NCI-H1417 (cell line): Measurements from ENCODE around the gene SLFN12.
A peak's percentile ranks its signal among the peaks of the same experiment; 100 is the strongest.
"Not testable (repeated sequence)": the region's sequence is repeated elsewhere in the genome, so short reads cannot be mapped to it uniquely, and the experiment has no call there.

Experiments used
- DNase-seq, 3 experiments: peaks; one replicate each; lab custom pipeline; 2025; lab: John Stamatoyannopoulos, UW

Gene SLFN12

DNA sequence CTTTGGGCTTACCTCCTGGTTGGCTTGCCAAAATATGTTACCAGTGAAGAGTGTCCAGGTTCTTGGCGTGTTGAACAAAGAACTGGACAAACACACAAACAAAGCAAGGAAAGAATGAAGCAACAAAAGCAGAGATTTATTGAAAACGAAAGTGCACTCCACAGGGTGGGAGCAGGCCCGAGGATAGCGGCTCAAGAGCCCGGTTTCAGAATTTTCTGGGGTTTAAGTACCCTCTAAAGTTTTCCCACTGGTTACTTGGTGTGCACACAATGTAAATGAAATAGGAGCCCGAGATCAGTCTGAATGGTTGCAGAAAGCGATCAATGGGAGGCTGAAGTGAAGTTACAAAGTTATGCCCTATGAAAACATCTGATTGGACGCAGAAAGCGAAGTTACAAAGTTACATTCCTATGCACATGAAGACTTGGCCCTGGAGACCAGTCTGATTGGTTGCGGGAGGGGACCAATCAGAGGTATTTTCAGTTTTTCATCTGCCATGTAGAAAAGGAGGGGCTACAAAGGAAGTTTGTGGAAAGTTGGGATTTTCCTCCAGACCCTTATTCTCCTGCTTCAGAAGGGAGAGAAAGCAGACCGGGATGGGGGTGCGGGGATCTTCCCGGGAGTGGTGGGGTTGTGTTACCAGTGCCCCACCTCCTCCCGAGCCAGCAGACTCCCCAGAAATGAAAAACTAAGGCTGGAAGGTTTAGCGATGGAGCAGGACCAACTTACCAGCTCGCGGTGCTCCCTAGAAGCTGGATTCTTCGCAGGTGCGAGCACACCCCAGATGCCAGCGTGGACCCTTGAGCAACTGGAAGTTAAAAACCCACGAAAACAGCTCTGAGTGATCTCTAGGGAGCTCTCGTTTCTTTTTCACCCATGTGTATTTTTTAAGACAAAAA, at the start of gene SLFN12:
Gene SLFN12 (minus strand): TSS at position 325 of the 899 bp plus-strand sequence. CDS start 9,472 bp downstream, outside the sequence.
- DNase-seq: no peak

DNA sequence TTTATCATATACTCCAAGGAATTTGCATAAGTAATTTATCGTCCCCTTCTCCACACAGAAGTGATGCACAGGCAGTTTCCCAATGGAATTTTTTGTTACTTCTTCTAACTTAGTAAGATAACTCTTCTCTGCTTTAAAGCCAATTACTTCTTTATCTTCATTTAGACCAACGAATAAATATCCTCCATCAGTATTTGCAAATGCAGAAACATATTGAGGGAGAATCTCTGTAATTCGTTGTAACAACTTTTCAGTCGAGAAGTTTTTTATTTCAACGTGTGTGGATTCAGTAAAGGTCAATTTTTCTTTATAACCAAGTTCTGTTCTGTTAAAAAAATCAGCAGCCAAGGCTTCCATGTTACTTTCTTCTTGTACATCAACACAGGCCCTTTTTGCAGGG, 47.0 kb upstream of the SLFN12 start:
- DNase-seq: no peak

DNA sequence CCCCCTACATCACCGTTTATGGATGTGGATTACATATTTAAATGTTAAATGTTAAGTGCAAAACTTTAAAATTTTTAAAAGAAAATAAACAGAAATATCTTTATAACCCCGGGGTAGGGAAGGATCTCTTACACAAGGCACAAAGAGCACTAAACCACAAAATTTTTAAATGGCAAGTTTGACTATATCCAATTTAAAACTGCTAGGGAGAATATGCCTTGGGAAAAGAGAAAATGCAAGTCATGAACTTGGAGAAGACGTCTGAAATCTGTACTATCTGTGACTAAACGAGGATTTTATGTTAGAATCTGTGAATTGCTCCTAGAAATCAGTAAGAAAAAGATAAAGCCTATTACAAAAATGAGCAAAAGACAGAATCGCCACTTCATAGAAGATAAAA, 44.9 kb upstream of the SLFN12 start:
- no peak for DNase-seq

DNA sequence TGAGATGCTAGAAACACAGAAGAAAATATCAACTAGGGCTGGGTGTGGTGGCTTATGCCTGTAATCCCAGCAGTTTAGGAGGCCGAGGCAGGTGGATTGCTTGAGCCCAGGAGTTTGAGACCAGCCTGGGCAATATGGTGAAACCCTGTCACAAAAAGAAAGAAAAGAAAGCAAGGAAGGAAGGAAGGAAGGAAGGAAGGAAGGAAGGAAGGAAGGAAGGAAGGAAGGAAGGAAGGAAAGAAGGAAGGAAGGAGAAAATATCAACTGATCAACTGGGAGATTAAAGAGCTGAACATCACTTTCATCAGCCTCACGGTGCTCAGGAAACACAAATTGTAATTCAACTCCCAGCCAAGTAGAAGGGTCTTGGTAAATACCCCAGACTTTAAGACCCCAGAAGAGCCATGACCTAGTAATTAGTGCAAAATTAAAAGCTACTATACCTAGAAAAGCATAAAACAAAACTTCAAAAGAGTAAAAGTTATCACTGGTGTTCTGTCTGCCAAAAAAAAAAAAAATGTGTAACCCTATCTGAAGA, 44.1 kb upstream of the SLFN12 start:
- no peak for DNase-seq

DNA sequence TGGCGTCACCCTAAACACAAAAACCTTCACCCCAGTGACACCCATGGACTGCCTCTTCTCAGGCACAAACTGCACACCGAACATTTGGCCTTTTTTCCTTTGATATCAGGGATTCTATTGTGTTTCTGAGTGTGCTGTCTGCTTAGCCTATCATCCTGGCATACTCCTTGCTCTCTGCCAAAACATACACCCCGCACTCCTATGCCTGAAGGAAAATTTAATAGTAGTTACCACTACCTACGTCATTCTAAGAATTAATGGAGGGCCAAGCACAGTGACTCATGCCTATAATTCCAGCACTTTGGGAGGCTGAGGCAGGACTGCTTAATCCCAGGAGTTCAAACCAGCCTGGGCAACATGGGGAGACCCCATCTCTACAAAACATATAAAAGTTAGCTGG, 36.2 kb upstream of the SLFN12 start:
- DNase-seq: no peak

DNA sequence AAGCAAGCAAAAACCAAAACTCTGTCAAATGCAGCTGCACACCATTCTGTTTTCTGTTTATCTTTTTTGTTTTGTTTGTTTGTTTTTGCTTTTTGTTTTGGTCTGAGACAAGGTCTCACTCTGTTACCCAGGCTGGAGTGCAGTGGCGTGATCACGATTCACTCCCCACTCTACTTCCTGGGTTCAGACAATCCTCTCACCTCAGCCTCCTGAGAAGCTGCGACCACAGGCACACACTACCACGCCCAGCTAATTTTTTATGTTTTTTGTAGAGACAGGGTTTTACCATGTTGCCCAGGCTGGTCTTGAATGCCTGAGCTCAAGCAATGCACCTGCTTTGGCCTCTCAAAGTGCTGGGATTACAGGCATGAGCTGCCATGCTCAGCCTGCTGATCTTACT, 35.5 kb upstream of the SLFN12 start:
- DNase-seq: no peak

DNA sequence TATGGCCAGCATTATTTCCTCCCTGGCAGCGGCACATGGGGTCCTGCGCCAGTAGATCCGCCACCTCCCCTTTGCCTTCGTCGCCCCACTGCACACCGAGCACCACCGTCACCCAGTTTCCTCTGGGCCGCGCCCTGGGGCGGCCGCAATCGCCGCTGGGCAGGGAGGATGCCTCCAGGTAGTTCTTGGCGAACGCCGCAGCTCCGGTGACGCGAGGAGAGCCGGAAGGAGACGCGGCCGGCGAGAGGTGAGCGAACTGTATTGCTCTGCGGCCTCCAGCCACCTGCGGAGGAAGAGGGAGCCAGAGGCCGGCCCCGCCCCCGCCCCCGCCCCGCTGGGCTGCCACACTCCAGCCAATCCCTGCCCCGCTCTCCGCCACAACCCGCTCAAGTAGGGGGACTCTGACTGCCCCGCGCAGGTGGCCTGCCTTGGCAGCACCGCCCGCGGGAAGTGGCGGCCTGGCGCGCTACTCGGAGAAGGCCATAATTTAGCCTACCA, 28.1 kb upstream of the SLFN12 start:
- DNase-seq: peak in 1 of 3 experiments; percentile 62

DNA sequence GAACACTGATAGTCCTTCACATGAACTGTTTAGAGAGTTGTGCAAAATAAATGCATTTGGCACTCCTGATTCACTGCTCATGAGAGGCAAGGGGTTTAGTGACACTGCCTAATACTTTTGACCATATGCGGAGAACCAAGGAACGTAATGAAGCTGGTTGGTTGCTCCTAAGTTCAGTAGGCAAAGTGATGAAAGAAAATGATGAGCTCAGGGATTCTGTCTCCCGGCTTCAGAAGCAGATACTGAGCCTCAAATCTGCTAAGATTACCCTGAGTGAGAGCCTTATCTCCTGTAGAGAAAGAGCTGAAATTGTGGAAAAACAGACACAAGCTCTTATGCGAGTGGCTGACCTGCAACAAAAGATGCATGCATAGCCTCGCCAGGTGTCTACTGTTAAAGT, 21.7 kb upstream of the SLFN12 start:
- DNase-seq: not testable (repeated sequence)

DNA sequence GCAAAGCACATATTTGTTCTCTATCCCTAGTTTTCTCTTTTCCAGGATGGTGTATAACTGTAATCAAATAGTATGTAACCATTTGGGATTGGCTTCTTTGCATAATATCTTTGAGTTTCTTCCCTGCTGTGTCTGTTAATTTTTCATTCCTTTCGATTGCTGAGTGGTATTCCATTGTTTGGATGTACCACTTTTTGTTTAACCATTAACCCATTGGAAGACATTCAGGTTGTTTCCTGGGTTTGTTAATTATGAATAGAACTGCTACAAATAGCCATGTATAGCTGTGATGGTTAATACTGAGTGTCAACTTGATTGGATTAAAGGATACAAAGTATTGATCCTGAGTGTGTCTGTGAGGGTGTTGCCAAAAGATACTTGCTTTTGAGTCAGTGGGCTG, 20.9 kb upstream of the SLFN12 start:
- DNase-seq: no peak

DNA sequence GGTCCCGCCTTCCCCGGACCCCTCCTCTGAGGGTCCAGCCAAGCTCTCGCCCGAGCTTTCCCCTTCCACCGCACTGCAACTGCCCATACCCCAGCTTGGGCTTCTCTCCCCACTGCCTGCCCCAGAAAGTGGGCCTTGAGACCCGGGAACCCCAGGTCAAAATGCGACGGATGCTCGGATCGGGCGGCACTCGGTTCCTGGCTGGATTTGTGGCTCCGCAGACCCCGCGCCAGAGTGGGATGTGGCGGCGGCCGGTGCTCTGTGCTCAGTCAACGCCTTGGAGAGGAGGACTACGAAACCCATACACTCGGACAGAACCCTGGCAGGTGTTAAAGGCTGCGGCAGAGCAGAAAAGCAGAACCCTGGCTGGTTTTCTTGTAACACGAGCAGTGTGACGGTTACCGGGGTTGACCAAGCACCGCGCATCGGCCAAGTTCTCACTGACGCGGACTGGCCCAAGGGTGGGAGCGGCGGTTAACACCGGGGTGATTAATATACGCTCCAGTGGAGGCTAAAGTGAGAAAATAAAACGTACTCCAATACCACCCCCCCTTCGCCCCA, 17.2 kb upstream of the SLFN12 start:
- DNase-seq: no peak

DNA sequence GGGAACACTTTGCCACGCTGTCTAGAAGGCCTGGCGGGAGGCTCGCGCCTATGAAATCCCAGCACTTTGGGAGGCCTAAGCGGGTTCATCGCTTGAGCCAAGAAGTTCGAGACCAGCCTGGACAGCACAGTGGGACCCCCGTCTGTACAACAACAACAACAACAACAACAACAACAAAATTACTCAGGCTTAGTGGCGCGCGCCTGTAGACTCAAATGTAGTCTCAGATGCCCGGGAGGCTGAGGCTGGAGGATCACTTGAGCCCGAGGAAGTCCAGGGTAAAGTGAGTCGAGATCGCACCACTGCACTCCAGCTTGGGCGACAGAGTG, 16.6 kb upstream of the SLFN12 start:
- DNase-seq: no peak

DNA sequence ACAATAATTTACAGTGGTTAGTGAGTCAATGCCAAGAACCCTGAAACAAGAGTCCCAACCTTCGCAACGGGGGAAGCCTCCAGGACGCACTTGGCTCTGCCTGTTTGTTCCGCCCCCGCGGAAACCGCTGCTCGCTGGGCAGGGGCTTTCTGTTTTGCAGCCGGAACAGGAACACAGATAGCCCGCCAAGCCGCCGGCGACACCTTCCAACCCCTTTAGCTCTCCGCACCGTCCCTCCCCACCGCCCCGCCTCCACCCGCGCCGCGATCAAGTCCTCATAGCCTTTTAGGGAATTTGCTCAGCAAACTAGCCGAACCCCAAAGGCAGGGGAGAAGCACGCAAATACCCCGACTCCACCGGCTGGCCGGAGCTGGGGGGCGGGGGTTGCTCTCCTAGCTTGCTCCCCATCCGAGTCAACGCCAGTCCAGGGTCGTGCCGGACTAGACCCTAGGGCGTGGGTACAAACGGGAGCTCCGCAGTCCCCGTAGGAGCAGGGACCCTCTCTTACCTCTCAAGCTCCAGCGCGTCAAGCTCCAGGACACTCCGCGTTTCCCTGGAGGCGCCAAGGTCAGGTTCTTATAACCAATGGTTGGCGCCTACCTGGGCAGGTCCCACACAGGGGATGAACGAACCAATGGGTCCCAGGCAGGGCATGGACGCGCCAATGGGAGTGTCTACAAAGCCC, 16.1 kb upstream of the SLFN12 start, which contains the start of gene SLFN13:
Gene SLFN13 (minus strand): TSS at position 553 of the 685 bp plus-strand sequence. CDS start 3,086 bp downstream, outside the sequence.
- DNase-seq: peak in 1 of 3 experiments; percentile 20

DNA sequence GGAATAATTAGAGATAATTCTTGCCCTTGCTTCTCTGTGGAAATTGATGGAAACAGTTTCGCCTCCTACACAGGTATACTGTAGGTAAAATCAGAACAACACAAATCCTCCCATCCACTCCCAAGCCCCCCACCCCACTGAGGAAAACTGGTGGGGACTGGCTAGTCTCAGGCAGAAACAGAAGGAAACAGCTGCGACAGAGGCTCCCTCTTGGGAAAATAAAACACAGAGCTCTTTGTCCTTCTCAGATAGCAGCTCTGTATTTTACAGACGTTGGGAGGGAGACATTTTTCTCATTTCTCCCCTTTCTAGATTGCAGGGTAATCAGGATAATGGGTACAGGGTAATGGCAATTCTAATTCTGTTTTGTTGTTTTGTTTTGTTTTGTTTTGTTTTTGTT, 15.2 kb upstream of the SLFN12 start:
- no peak for DNase-seq

DNA sequence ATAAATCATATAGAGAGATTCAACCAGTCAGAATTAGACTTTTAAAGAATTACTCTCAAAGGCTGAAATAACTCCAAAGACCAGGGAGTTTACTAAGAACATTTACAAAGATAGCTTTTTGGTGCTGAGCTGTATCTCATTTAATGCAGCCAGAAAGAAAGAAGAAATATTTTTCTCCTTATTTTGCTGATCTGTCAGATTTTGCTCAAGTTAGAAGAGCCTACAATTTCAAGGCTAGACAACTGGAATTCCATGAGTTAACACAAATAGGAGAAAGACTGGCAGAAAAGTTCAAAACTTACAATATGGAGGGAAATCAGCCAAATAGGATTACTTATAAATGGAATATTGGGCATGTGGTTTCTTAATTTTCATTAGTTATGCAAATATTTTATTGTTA, 6.1 kb upstream of the SLFN12 start:
- no peak for DNase-seq

DNA sequence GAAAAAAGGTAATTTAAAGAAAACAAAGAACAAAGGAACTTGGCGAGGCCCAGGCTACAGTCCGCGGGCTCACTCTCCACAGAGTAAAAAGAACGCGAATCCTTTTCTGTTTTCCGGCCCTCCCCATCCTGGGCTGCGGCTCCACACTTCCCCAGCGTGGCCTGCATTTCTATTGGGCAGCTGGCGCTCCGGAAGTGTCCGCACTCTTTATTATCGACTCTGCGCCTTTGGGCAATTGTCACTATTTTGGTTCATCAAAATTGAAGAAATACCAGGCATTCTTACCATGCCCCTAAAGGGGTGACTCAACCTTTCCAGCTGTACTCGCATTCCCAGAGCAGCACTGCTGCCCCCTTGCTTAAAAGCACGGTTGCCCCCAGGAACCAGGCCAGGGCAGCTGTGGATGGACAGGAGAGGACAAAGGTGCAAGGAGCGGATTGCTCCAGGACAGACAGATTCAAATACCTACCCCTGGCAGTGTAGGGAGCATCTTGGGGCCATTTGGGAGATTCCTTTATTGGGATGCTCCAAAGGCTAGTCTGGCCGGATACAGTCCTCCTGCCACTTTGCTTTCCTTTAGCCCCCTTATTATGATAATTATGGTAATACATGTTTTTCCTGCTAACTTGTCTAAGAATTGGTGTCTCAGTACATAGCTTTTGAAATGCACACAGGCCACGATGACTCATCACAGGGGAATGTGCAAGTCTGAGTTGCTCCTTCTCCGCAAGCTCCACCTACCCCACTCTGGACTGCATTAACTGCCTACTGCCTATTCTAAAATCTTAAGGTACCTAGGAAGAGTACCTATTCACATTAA, 985 bp upstream of the SLFN12 start:
- DNase-seq: no peak

DNA sequence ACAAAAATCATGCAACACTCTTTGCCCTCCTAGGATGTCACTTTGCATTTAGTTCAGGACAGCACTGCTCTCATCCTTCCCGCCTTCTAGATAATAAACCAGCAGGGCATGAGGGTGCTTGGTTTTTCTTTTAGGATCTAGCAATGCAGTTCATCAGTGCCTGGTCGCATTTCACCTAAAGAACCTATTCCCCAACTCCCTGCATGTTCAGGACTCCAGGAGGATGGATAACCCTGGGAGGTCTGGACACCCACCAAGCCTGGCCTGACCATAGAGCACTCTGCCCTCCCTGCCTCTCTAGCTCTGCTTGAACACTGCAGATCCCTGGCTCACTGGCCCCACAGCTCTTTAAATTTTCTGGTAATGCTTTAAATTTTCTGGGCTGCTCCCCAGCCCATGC, 2.6 kb downstream of the SLFN12 start:
- DNase-seq: no peak

DNA sequence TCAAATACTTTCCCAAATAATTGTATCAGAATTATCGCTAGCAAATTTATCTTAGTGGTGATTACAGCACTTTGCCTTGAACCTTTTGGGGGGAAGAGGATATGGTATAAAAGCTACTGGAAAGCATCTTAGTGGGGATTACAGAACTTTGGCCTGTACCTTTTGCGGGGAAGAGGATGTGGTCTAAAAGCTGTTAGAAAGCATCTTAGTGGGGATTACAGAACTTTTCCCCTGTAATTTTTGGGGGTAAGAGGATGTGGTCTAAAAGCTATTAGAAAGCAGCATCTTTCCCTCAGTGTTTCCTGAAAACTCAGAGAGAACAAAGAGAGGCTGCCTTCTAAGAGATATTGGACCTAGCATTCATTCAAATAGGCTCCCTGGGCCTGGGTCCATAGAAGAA, 4.1 kb downstream of the SLFN12 start:
- no peak for DNase-seq

DNA sequence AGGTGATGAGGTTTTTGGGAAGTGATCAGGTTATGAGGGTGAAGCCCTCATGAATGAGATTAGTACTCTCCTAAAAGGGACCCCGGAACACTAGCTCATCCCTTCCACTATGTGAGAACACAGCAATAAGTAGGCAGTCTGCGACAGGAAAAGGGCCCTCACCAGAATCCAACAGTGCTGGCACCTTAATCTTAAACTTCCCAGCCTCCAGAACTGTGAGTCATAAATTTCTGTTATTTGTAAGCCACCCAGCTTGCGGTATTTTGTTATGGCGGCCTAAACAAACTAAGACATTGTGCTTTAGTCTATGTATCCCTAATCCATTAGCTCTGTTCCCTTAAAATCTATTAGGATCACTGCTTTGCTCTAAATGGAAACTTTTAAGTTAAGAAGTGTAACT, 8.5 kb downstream of the SLFN12 start:
- DNase-seq: no peak

DNA sequence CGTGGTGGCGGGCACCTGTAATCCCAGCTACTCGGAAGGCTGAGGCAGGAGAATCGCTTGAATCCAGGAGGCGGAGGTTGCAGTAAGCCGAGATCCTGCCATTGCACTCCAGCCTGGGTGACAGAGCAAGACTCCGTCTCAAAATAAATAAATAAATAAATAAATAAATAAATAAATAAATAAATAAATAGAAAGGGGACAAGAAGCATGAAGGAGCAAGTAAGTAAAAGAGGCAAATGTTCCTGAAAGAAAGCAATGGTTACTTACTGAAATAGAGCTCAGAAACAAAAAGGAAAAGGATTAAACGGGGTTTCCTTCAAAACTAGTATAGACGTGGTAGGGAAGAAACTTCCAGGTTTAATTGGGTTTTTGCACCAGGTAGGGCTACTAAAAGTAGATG, 11.2 kb downstream of the SLFN12 start:
- DNase-seq: not testable (repeated sequence)

DNA sequence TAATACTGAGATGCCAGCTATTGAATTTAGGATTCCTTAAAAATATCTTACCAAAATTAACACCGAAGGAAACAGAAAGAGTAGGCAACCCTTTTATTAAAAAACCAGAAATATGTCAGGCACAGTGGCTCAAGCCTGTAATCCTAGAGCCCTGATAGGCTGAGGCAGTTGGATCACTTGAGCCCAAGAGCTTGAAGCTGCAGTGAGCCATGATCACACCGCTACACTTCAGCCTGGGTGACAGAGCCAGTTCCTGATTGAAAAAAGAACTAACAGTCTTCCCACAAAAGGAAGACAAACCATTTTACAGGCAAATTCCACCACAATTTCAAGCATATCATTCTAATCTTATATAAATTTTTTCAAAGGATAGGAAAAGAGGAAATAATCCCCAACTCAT, 15.6 kb downstream of the SLFN12 start:
- DNase-seq: peak in 1 of 3 experiments; percentile 7

DNA sequence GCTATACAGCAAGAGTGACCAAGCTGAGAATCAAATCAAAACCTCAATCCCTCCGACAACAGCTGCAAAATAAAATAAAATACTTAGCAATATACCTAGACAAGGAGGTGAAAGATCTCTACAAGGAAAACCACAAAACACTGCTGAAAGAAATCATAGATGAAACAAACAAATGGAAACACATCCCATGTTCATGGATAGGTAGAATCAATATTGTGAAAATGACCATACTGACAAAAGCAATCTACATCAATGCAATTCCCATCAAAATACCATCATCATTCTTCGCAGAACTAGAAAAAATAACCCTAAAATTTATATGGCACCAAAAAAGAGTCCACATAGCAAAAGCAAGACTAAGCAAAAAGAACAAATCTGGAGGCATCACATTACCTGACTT, 17.6 kb downstream of the SLFN12 start:
- not testable (repeated sequence) for DNase-seq

DNA sequence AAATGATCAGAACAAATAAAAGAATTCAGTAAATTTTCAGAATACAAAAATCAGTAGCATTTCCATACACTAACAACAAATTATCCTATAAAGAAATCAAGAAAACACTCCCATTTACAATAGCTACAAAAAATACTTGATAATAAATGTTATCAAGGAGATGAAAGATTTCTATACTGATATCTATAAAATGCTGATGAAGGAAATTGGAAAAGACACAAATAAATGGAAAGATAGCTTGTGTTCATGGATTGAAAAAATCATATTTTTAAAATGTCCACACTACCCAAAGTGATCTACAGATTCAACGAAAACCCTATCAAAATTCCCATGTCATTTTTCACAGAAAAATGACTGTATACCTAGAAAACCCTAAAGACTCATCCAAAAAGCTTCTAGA, 18.1 kb downstream of the SLFN12 start:
- no peak for DNase-seq
